Measurements from ENCODE around the gene OCSTAMP.
A peak's percentile ranks its signal among the peaks of the same experiment; 100 is the strongest.

The OCSTAMP gene

GRCh38 chr20:46573788-46574584 lies 23.5 kb upstream of the OCSTAMP start:
- no peak for DNase-seq (ENCODE audit: low read depth in 3 of 3, low spot score in 1 of 3)

GRCh38 chr20:46573234-46573633 lies 22.8 kb upstream of the OCSTAMP start:
- DNase-seq (ENCODE audit: low read depth in 3 of 3, low spot score in 1 of 3), result no peak

GRCh38 chr20:46572790-46573189 lies 22.3 kb upstream of the OCSTAMP start:
- no peak for DNase-seq (ENCODE audit: low read depth in 3 of 3, low spot score in 1 of 3)

- DNase-seq (ENCODE audit: low read depth in 3 of 3, low spot score in 1 of 3), result no peak
Observed at GRCh38 chr20:46572153-46572552, 21.7 kb upstream of the OCSTAMP start.

GRCh38 chr20:46571418-46571817 lies 21.0 kb upstream of the OCSTAMP start:
- no peak for DNase-seq (ENCODE audit: low read depth in 3 of 3, low spot score in 1 of 3)

GRCh38 chr20:46570956-46571355 lies 20.5 kb upstream of the OCSTAMP start:
- DNase-seq (ENCODE audit: low read depth in 3 of 3, low spot score in 1 of 3), result no peak

GRCh38 chr20:46569961-46570360 lies 19.5 kb upstream of the OCSTAMP start:
- no peak for DNase-seq (ENCODE audit: low read depth in 3 of 3, low spot score in 1 of 3)

- no peak for DNase-seq (ENCODE audit: low read depth in 3 of 3, low spot score in 1 of 3)
Observed at GRCh38 chr20:46568570-46569129, 18.2 kb upstream of the OCSTAMP start.

- no peak for DNase-seq (ENCODE audit: low read depth in 3 of 3, low spot score in 1 of 3)
Observed at GRCh38 chr20:46566125-46566524, 15.7 kb upstream of the OCSTAMP start.

- no peak for DNase-seq (ENCODE audit: low read depth in 3 of 3, low spot score in 1 of 3)
Observed at GRCh38 chr20:46564241-46564957, 13.9 kb upstream of the OCSTAMP start.

GRCh38 chr20:46563860-46564221 lies 13.4 kb upstream of the OCSTAMP start:
- DNase-seq (ENCODE audit: low read depth in 3 of 3, low spot score in 1 of 3), result no peak

GRCh38 chr20:46563170-46563859 lies 12.9 kb upstream of the OCSTAMP start:
- no peak for DNase-seq (ENCODE audit: low read depth in 3 of 3, low spot score in 1 of 3)

- DNase-seq (ENCODE audit: low read depth in 3 of 3, low spot score in 1 of 3), result peak in 2 of 3 donors; percentile 11 to 44
Observed at GRCh38 chr20:46562373-46563169, 12.1 kb upstream of the OCSTAMP start.

GRCh38 chr20:46562009-46562372 lies 11.5 kb upstream of the OCSTAMP start:
- no peak for DNase-seq (ENCODE audit: low read depth in 3 of 3, low spot score in 1 of 3)

- no peak for DNase-seq (ENCODE audit: low read depth in 3 of 3, low spot score in 1 of 3)
Observed at GRCh38 chr20:46559685-46560440, 9.4 kb upstream of the OCSTAMP start.

- no peak for DNase-seq (ENCODE audit: low read depth in 3 of 3, low spot score in 1 of 3)
Observed at GRCh38 chr20:46559001-46559400, 8.5 kb upstream of the OCSTAMP start.

GRCh38 chr20:46558511-46558959 lies 8.1 kb upstream of the OCSTAMP start:
- no peak for DNase-seq (ENCODE audit: low read depth in 3 of 3, low spot score in 1 of 3)

GRCh38 chr20:46557231-46557956 lies 6.9 kb upstream of the OCSTAMP start:
- DNase-seq (ENCODE audit: low read depth in 3 of 3, low spot score in 1 of 3), result no peak

GRCh38 chr20:46555370-46555956 lies 5.0 kb upstream of the OCSTAMP start:
- DNase-seq (ENCODE audit: low read depth in 3 of 3, low spot score in 1 of 3), result no peak

Data from stimulated activated CD4-positive, alpha-beta T cell treated with anti-CD3 and anti-CD28 coated beads, TNF-alpha, amount 100 ng/mL, for 1 hour (primary cell).